KG1 (cell line): ENCODE measurements around the gene FOSL2.

Experiments used
- DNase-seq: peaks from one replicate; lab custom pipeline; 2025; lab: John Stamatoyannopoulos, UW

The FOSL2 gene

DNA sequence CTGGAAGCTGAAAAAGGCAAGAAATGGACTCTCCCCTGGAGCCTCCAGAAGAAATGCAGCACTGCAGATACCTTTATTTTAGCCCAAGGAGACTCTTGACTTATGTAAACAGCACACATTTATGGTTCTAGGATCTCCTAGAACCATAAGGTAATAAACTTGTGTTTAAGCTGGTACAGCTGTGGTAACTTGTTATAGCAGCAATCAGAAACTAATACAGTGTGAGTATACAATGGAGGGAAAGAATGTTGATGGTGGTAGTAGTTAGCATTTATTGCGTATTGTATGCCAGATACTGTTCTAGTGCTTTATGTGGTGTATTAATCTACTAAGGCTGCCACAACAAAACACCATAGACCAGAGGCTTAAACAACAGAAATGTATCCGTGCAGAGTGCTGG lies 40.6 kb downstream of the FOSL2 start:
- no peak for DNase-seq

DNA sequence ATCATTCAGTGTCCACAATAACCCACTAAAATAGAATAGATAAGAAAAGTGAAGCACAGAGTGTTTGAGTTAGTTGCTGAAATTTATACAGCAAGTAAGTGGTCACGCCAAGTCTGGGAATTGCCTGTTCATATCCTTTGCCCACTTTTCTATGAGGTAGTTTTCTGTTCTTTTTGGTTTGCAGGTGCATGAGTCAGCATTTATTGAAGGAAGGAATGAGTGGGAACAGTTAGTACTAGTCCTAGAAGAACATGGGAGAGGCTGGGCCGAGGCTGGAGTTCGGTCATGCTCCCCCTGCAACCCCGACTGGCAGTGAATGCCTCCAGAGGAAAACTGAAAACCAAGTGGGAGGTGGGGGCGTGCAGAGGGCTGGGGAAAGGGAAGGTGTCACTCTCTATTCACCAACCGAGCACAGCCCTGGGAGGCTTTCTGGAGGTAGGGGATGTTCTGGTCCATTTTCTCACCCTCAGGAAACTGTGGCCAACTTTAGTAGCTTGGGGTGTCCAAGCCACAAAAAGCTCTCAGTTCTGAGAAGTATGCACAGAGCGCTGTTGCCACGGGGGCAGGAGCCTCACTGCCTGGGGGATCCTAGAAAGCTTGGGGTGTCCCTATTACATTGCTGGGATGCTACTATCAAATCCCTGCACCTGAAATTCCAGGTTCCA lies 41.4 kb downstream of the FOSL2 start:
- no peak for DNase-seq

DNA sequence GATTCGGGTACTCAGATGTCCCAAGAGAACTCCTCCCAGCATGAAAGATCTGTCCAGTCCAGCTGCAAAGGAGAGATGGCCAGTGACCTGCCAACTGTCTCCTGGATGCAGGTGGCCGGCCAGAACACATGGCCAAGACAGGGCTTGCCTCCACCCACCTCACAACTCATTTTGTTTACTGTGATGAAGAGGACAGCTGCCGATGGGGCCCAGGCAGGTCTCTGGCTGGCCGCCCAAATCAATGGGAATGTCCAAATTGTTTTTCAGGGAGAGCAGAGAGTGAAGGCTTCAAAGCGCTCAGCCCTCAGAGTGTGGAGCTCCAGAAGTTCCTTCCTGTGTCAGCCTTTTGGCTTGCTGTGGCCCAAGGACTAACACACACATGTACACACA lies 41.9 kb downstream of the FOSL2 start:
- no peak for DNase-seq

DNA sequence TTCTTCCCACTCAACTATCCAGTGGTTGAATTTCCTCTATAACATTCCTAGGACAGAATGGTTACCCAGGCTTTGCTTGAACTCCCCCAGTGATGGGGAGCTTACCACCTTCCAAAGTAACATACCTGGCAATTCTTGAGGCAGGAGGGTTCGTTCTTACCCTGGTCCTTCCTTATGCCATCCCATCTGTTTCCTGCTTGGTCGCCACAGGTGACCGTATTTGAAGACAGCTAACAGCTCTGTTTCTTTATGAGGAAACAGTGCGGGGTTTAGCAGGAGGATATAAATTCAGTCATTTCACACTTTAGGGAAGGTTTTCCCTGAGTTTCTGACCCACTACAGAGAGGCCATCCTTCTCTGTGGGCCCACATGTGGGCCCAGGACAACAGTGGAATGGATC lies 42.6 kb downstream of the FOSL2 start:
- DNase-seq: no peak

DNA sequence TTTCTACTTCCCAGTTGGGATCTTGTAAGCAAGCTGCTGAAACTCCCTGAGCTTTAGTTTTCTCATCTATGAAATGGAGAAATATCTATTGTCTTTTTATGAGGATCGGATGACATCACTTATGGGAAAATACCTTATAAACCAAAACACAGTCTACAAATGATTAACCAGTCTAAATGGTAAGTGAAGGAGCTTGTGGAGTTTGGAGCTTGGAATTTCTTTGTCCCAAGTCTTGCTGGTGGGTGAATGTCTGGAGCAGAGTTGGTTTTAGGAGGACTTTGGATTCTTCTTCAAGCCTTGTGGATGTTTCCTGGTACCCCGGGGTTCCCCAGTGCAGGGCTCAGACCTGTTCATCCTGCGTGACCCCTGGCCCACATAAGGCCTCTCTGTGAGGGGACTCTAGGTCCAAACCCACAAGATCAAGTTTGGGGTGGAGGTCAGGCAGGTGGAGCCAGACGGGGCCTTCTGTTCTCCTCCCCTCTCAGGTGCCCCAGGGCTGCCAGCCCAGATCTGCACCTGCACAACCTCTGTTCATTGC lies 43.2 kb downstream of the FOSL2 start:
- no peak for DNase-seq

DNA sequence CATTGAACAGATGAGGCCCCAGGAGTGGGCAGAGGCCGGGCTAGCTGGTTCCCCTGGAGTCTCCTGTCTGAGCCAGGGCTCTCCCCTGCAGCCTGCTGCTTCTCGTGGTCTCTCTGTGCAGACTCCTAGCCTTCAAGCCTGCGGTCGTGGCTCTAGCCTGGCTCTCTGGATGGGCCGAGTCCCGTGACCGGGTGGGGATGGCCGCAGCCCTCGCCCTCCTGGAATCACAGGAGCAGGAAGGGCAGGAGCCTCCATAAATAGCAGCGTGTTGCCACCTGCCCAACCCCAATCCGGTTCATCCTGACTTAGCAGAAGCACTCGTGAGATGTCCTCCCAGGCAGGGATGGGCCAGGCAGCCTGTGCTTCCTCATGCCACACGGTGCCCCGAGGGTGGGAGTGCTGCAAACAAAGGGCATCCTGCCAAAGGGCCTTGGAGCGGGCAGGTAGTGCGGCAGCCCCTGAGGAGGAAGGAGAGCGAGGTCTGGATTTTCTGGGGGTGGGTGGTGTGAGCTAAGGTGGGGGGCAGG lies 43.9 kb downstream of the FOSL2 start:
- DNase-seq: no peak

DNA sequence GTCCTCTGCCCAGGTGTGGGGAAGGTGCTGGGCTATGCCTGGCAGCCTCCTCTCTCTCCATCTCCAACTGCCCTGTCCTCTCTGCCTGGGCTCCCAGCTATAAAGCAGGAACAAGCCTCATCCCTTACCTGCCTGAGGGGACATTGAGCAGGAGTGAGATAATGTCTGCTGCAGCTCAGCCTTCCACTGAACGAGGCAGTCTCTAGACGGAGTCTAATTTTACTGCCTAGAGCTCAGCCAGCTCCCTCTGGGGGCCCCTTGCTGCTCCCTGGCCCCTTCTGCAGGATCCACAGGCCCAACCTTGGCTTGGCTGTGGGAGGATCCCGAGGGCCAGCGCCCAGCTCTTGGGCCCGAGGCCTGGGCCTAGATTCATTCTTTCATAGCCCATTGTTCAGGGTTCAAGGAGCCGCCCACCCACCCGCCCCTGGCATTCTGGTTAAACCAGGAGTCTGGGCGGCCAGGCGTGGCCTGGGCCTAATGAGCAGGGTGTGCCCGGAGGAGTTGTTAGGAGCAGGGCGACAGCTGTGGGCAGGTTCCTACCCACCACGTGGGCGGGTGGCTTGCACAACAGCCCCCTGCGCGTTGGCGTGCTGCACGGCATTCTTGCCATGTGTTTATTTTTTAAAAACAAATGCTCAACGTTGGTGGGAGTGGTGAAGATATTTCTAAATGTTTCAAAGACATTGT lies 44.6 kb downstream of the FOSL2 start:
- no peak for DNase-seq

DNA sequence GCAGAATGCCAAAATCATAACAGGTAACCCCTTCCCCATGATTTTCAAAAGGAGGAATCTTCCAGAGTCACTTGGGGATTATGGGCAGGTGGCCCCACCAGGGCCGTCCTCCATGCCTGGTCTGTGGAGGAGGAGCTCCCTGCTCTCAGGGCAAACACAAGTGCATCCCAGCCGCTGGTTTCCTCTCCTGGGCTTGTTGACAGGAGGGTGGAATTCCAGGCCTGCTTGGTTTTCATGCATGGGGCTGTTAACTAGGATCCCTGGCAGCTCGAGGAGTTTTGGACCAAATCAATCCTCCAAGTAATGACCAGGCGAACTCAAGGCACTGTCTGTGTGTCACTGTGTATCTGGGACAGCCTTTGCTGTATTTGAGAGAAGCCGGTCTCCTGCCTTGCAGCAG lies 45.3 kb downstream of the FOSL2 start:
- no peak for DNase-seq

DNA sequence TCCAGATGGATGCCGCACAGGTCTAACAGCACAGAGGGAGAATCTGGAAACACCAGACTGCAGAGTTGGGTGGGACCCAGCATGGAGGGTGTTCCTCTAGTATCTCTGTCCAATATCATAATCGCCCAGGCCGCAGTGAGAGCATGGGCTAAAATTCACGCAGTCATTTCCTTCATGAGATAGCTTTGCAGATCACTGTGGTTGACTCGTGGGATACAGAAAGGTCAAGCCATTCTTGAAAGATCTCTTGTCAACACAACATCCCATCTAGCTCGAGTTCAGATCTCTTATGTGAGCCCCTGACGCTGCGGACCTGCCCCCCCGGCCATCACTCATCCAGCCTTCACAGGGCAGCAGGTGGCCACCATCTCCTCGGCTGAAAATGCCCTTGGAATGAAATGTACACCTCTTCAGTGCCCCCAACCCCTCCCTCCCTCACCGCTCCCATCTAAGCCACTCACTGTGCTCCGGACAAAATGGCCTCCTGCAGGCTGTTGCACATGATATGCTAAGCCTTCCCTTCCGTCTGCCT lies 45.9 kb downstream of the FOSL2 start:
- DNase-seq: no peak

DNA sequence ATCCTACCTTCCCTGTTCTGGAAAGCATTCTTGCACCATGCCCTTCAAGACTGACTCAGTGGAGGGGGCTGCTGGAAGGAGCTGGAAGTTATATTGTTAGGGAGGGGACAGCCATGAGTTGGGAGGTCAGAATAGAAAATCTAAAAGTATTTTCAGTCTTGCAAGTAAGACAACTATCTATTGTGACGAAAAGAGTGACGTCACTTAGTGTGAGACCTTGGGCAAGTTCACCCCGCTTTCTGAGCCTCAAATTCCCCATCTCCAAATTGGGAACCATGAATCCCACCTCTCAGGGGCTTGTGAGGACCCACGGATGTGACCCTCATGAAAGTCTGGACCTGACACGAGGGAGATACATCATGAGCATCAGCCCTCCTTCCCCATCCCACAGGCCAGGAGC lies 46.5 kb downstream of the FOSL2 start:
- DNase-seq: no peak

DNA sequence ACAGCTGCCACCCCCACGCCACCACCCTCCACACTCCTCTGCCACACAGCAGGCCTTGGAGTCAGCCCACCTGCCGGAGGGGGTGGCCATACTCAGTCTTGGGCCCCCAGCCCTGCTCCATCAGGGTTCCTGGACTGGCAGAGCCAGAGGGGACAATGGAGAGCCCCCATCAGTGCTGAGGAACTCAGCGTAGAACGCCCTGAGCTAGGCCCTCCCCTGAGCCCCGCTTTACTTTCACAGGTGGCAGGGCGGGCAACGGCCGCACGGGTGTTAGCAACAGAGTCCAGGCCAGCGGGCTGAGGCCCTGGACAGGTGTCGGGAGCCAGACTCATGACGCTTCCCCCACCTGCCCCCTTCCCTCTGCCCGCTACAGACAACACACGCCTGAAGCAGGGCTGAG lies 47.1 kb downstream of the FOSL2 start:
- no peak for DNase-seq

DNA sequence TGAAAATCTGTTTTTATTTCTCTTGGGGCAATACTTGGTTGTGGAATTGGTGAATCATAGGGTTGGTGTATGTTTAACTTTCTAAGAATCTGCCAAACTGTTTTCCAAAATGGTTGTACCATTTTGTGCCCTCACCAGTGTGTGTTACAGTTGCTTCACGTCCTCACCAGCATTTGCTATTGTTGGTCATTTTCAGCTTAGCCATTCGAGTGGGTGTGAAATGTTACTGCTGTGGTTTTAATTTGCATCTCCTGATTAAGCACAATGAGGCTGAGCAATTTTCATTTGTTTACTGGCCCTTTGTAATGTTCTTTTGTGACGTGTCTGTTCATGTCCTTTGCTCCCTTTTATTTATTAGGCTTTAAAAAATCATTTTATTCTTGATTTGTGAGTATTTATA lies 49.7 kb downstream of the FOSL2 start:
- no peak for DNase-seq

DNA sequence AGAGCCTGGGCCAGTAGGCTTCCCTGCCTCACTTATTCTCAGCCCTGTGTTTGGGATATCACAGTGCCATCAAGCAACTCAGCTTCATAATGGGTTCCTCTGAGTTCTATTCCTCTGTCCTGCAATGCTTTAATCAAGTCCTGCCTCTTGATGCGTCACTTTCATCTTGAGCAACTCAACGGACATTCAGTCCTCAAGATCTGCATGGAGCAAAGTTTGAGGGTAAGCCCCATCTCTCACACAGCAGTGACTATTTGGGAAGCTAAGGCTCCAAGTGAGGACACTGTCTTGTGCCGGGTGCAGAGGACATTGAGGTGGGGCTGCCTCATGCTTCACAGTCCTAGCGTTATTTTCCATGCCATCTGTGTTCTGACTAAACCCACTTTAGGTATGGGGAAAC lies 52.3 kb downstream of the FOSL2 start:
- DNase-seq: no peak

DNA sequence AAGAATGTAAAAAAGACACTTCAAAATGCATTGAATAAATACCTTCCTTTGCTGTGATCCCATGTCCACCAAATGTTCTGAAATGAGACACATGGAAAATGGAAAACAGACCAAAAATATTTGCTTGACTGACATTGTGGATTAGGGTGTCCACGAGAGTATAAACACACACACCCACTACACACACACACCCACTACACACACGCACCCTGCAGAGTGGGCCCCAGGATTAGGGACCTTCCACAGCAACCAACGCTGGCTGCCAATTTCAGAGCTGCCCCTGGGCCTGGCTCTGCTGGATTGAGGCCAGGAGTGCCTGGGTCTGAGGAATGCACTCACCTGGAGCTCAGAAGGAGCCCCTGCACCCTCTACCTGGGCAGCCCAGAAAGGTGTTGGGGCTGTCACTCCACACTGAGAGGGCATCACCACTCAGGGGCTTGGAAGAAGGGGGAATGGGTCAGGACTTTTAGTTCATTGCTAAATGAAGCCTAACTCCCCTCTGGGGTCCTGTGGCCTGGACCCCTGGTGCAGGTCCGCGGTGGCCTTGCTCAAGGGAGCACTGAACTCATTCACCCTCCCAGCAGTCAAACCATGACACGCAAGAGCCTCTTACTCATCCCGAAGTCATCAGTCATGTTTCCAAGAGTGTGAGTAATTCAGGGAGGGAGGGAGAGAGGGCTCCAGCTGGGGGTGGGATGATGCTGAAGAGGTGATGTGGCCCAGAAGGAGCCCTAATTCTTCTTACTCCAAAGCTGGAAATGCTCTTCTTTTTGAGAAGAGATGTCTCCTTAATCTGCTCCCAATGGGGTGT lies 53.0 kb downstream of the FOSL2 start:
- DNase-seq: no peak

DNA sequence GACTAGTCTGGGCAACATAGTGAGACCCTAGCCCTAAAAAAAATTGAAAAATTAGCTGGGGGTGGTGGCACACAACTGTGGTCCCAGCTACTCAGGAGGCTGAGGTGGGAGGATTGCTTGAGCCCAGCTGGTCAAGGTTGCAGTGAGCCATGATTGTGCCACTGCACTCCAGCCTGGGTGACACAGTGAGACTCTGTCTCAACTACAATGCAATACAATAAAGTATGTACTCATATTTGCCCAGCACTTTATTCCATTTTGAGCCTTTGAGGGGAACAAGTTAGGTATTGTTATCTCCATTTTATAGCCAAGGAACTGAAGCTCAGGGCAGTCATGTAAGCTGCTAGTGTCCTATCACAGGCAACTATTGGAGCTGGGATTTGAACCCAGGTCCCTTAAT lies 53.9 kb downstream of the FOSL2 start:
- DNase-seq: no peak

DNA sequence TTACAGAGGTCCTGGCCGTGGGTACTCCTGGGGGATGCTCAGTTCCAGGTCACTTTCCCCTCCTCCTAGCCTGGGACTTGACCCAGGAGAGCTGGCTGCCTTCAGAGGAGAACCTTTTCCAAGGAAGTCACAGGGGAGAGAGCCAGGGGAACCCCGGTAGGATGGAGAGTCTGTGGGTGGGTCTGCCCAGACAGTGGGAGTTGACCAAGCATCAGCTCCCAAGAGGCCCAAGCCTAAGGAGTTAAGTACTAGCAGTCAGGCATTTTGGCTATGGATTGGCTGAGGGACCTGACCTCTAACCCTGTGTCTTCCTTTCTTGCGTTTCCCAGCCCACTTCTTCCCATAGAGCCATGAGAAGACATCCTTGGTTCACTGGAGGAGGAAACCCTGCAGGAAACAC lies 54.4 kb downstream of the FOSL2 start:
- DNase-seq: no peak

DNA sequence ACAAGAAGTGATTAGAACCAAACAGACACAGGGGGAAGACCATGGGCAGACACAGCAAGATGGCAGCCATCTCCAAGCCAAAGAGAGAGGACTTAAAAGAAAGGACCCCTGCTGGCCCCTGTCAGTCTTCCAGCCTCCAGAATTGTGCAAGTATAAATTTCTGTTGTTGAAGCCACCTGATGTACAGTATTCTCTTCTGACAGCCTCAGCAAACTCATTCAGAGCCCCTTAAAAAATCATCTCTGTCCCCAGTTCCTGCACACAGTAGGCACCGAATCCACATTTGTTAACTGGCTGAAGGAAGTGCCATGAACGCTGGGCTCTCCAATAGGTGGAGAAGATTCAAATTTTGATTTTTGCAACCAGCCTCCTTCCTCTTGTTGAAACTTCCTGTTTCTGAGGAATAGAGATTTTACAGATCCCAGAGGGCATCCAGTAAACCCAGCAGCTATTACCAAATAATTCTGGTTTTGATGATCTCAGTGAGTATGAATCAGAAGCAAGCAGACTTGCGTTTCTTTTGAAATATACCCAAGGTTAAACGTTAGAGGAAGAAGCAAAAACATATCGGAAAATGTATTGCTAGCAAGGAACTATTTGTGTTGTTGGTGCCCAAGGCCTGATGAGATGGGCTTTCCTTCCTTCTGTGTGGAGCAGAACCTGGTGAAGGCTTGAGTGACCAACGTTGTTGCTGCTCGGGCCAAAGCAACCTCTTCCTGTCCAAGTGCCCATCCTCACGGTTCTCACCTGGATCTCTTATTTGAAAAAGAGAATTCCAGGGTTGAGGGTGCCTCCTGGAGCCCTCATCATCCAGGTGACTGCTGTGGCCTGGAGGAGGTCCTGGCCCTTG lies 55.5 kb downstream of the FOSL2 start:
- DNase-seq: no peak

DNA sequence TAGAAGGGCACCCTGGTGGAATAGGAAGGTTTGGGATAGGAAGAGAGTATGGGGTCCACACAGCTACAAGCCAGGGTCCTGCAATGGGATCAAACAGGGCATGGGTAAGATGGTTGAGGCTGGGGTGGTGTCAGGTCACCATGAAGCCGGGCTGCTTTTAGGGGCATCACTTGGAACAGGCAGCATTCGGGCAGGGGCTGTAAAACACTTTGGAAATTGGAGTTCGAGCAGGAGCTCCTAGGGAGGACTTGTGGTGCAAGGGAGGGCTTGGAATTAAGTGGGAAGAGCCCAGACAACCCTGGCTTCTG lies 56.1 kb downstream of the FOSL2 start:
- DNase-seq: no peak

DNA sequence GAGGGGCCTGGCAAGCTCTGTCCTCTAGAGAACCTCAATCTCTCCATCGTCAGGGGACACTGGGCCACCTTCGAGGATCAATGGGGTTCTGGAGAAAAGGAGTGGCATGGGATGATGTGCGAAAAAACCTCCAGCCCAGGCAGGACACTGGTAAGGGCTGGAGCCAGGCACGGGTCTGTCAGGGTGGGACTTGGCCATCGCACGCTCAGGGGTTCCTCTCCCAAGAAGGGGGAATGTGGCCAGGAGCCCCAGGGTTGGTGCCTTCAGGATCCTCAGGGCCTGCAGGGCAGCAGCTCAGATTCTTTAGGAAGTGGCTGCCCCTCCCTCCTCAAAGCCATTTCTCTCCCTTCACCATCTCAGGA lies 56.4 kb downstream of the FOSL2 start:
- DNase-seq: no peak

DNA sequence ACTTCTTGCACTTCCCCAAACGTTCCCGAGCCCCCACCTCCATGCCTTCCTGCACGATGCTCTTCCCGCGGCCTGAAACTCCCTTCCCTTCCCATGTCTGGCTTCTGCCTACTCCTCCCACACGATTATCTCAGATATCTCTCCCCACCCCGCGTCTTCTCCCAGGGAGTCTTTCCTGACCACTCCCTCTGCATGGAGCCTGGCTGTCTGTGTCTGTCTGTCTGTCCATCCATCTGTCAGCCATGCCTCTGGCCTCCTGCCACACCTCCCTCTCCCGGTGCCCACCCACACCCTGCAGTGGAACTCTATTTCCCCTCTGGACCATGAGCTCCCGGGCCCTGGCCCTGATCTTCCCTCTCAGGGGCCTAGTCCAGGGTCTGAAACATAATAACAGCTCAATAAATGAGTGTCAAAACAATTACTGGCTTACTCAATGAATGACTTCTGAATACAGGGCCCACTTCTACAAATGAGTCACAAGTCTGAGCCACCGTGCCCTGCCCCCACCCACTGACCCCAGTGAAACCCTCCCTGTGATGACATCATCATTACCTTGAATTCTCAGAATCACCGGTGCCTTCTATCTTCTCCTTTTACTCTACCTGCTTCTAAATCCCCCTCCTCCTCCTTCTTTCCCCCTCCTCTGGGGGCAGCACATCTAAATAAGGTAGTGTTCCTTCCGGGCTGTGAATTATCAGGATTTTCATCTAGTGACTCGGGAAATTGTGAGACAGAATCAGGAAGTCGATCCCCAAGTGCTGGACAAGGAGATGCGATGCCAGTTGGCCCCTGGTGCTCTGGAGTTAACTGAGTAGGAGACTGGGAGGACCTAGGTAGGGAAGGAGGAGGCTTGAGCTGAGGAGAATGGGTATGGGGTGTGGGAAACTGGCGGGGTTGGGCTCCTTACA lies 57.1 kb downstream of the FOSL2 start:
- DNase-seq: no peak
